ENCODE results near the gene CD36.
A peak's percentile ranks its signal among the peaks of the same experiment; 100 is the strongest.

The CD36 gene

DNA sequence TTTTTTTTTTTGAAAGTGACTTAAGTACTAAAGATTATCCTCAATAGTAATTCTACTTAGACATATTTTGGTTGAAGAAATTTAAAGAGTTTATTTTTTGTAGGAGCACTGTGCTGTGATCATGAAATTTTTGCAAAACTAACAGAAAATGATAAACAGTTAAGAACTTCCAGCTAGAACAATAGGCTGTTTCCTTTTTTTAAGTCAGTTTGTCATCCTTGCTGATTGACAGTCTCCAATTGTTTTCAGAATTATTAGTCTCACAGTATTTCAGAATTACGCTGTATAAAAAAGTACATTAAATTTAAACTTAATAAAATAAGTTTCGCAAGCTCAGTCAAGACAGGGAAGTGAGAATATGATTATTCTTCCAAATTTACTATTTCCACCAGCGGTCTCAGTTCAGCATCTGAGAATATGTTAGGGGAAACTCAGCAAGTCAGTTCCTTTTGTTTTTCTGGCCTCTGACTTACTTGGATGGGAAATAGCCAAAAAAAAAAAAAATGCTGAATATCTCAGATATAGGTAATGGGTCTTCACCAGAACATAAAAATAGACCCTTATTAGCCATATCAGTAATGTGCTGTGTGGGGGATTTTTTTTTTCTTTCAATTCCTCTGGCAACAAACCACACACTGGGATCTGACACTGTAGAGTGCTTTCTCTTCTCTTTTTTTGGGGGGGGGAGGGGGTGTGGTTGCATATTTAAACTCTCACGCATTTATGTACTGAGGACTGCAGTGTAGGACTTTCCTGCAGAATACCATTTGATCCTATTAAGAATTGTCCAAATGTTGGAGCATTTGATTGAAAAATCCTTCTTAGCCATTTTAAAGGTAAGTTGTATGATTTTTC, at the start of gene CD36:
TSS of gene CD36 (plus strand) at position 732 of the 855 bp plus-strand sequence. CDS start 8,099 bp downstream, outside the sequence.
- DNase-seq = no peak

DNA sequence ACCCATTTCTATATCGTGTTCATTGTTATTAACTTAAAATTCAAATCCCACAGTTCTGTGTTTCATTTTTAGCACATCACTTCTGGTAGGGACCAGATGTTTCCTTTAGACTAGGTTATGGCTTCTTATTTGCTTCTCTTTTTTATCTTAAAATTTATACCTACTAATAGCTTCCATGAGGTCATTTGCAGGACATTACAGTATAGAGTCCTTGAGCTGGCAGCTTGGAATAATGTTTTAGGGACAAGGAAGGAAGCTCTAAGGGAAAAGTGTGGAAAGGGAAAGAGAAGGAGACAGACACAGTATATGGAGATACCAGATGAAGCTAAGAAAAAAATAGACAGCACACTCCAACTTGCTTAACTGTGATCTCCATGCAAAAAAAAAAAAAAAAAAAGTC, 48.8 kb upstream of the CD36 start:
- DNase-seq = no peak

DNA sequence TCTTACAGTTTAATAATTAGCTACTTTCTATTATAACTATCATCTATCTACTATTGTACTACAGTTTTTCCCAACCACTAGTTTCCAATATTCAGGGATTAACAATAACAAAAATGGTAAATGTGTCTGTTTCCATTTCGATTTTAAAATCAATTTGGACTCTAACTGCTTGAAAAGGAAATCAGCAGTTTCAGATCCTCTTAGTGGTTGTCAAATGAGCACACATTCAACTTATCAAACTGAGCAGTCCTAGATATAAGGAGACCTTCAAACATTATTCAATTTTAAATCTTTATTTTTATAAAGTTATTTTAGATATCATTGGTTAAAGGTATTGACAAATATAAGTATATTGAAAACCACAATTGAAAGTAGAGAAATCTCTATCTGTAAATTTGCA, 46.8 kb upstream of the CD36 start:
- no peak for DNase-seq

DNA sequence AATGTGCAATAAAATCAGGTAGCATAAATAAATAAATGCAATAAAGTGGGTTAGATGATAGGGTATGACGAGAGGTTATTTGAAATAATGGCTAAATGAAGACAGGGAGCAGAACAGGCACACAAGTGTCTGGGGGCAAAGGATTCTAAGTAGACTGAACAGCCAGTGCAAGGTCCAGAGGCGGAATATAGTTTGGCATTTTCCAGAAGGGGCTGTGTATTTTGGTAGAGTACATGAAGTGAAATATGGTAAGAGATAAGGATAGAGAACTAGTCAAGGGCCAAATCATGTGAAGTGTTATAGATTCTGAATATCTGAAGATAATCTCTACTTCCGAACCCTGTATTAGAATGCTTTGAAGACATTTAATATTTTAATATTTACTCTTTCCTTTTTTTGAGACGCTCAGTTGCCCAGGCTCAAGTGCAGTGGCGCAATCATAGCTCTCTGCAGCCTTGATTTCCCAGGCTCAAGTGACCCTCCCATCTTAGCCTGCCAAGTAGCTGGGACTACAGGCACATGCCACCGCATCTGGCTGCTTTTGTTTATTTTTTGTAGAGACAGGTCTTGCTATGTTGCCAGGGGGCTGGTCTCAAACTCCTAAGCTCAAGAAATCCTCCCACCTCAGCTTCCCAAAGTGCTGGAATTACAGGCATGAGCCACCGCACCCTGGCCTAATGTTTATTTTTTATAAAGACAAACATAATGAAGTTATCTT, 44.4 kb upstream of the CD36 start:
- DNase-seq = no peak

DNA sequence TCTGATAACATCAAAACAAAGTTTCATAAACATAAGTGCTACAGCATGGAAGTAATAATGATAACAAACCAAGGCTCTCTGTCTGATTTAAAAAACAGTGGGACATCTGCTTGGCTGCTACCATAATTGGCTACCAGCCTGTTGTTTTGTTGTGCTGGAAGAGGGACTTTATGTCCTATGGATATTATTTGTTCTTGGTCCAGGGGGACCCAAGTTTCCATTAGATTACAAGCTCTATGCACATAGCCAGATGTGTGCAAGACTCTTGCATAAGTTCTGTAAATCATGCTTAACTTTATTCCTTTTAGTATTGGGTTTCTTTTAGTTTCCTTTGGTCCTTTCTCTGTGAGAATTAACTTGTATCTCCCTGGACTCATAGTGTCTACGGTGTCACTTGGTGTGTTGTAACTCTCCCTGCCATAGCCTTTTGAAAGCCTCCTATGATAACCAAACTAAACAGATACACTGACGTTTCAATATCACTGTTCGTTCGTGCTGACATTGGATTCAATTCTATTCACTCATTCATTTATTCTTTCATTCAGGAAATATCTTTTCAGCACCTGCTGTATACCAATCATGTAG, 41.4 kb upstream of the CD36 start:
- no peak for DNase-seq

DNA sequence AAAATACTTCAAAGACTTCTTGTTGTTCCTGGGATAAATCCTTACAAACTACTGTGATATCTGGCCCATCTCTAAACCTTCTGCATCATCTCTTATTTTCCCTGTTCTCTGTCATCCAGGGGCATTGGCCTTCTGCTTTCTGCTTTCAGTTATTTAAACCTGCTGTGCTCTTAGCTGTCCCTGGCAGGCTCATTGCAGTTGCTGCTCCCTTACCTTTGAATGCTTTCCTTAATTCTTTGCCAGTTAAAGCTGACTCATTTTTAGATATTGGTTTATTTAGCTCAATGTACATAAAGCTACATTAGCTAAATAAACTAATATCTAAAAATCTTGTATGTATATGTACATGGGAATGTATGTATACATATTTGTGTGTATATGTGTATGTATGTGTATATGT, 40.6 kb upstream of the CD36 start:
- no peak for DNase-seq

DNA sequence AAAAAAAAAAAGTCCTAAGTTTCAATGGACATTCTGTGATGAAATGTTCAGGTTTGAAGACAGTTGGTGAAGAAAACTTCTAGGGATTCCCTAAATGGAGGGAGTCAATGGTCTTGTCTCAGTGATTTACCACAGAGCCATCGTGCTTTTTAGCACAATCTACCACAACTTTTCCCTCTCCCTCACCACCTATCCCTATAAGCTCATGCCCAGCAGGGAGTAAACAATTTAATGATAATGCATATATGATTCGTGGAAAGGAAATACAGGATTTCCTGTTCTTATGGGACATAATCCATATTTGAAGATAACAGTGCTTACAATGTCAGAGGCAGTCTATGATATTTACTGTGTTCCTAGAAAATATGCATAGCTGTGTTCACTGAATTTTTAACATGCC, 38.4 kb upstream of the CD36 start:
- no peak for DNase-seq

DNA sequence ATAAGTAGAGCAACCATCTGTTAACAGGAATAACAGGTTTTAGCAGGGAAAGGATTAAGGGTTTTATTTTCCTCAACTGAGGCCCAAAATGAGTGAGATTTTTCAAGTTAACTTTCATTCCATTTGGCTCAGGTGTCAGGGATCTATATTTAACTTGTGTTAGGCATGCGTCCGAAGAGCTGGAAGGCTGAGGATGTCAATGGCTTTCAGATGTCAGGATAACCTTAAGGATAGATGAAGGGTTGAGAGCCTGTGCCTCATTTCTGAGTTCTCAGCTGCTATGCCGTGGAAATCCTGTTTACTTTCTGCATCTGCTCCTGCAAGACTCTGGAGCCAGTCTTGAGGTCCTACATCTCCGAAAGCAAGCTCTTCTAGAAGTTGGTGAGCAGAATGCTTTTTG, 36.4 kb upstream of the CD36 start:
- no peak for DNase-seq

DNA sequence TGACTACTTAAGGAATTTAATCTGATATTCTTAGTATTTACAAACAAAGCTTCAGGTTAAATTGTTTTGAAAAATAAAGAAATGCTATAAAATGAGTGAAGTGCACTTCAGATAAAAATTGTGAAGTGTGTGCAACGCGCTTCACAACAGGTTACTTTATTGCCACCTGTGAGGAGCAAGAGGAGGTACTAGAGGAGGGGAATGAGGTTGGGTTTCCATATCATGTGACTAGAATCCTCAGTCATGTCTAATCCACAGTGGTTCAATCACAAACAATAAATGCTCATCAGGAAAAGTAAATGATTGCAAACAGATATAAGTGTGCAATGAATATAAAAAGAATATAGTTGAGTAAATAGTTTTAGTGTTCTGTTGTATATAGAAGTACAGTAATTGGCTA, 34.5 kb upstream of the CD36 start:
- DNase-seq = no peak

DNA sequence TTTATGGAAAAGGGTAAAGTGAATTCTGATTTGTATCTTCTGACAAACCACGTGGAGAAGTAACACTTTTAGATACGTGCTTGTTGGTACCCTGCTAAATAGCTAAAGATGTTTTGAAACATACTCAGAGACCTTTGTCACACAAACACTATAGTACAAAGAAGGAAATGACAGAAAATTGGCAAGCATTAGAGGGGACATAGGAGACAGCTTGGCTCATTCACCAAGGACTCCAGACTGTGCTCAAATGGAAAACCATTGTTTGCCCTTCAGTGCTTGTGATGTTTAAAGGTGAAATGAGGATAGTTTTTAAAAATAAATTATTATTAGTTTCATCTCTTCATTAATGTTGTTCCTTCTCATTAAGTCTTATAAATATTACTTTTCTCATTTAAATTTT, 34.0 kb upstream of the CD36 start:
- no peak for DNase-seq

DNA sequence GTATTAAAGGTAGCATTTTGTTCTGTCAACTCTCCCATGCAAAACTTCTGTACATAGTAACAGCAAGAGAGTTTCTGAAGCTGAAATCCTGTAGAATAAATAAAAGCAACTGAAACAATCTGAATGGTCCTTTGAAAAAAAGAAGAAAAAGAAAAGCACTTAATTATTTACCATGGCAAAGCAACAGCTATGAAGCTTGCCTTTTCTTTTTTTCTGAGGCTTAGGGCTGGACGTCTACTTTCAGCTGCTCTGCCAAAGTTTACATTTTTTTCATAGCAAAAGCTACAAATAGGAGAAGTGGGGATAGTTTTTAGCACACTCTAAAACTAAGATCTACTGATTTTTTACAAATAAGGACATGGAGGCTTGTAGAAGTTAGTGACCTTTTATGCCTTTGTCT, 31.3 kb upstream of the CD36 start:
- no peak for DNase-seq

DNA sequence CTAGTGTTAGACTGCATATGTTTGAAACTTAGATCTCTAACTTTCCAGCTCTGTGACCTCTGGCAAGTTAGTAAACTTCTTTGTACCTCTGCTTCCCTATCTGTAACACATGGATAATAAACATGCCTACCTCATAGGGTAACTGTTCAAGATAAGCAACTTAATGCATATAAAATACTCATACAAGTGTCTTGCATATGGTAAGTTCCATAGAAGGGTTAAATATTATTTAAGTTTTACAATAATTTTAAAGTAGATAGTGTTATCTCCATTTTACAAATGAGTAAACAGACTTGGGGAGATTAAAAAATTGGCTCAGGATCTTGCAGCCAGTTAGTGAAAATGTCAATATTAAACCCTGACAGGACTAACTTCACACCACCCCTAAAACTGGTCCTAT, 30.1 kb upstream of the CD36 start:
- DNase-seq = no peak

DNA sequence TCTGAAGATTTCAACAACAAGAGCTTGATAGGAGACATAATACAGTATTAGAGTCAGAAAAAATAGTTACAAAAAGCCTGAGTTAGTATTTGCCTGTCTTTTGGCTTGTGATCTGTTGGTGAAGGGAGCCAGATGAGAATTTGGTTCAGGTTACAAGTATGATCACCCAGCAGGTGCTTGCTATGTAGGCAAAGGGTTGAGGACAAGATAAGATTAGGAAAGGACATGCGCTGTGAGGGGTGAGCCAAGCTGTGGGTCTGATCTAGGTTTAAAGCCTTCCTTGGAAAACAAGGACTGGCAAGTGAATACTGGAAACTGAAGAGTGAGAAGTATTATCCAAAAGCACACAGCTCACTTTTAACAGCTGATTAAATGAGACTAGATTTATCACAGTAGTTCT, 28.7 kb upstream of the CD36 start:
- DNase-seq = no peak

DNA sequence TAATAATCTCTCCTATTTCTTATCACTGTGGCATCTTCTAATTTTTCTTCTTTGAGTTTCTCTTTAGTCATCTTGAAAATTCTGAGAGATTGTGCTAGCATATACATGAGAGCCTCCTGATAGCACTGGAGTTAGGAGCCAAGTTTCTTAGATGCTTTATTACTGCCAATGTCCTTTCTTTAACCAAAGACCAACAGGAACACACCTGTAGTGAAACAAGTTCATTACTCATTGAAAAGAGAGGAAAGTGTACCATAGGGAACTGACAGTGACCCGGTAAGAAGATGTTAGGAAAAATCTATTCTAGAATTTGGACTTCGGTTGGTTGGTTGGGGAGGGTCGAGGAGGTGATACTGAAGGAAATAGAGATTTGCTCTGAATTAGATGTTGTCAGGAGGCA, 27.1 kb upstream of the CD36 start:
- DNase-seq = no peak

DNA sequence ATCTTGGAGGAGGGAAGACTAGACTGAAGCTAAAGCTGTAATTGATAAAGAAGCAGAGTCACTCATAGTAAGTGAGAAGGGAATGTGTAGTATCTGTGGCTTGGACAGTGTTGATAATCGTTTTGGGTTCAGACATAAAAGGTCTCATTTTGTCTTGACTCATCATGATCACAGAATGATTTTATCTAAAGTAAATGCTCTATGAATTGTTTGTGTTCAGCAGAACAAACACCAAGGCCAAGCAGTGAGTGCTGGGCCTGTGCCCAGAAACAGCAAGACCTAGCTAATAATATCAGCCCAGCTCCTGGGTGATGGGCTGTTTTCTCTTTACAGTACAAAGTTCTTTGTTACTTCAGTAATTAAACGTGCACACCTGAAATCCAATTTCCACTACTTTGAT, 26.7 kb upstream of the CD36 start:
- peak in 1 of 51 donors; percentile 2 for DNase-seq

DNA sequence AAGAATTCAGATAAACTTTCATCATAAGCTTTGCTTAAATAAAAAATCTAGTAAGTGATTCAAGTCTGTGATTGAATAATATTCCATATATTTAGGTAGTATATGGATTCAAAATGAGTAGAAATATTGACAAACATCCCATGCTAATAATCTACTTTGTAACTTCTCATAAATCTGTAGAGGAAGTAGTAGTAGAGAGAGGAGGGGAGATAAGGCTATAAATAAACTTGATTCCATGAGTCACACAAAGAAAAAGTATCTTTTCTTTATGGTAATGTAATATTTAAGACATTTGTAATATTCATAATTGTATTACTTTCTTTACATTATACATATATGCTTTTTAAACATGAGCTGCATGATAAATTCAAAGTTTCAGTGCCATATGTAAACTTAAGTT, 25.6 kb upstream of the CD36 start:
- no peak for DNase-seq

DNA sequence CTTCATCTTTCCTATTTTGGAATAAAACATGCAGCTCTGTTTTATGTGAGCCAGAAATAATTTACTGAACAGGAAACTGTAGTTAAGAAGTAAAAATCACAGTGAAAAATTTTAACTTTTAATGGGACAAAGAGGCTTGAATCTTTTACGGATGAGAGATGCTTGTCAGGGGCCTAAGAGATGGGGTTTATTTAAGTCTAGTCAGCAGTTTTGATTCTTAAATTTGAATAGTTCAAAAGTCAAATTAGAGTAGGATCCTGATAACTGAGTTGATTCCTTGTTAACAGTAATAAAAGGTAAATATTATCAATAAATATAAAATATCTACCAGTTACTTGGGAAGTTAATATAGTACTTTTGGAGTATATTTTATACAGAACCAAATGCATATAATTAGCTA, 24.9 kb upstream of the CD36 start:
- DNase-seq = no peak

DNA sequence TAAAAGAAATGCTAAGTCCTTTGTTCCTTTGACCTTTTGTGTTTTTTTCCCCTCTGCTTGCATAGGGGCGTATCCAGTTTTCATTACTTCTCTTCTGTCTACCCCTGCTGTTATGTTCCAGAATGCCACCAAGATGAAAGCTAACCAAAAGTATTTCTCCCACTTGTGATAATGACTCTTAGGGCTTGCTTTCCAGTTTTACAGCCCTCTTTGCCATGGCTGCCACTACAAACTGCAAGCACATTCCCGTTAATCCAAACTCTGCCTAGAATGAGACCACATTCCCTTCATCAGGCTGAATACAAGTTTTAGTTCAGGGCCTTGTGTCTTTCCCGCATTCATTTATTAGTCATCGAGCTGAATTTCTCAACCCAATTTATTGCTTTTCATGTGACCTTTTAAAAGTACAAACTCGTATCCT, 23.6 kb upstream of the CD36 start:
- no peak for DNase-seq

DNA sequence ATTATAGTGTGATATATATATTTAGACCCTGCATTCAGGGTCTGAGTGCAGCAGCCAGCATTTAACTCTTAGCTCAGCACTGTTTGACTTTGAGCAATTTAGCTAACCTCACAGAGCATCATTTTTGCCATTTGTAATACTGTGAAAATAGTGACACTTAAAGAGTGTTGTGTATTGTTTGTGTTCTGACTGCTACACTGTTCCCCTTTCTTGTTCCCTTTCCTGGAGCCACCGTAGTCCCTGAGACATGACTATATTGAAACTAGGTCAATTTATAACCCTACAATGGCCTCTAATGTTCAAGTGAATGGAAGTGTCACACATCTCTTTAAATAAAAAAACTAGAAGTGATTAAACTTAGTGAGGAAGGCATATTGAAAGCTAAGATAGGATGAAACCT, 20.3 kb upstream of the CD36 start:
- no peak for DNase-seq

DNA sequence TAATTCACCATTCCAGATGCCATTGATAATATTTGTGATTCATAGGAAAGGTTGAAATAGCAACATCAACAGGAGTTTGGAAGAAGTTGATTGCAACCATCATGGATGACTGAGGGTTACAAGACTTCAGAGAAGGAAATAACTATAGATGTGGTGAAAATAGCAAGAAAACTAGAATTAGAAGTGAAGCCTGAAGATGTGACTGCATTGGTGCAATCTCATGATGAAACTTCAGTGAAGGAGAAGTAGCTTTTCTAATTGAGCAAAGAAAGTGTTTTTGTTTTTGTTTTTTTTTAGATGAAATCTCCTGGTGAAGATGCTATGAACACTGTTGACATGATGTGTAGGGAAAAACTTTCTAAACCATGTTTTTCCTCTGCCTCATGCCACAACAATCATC, 18.7 kb upstream of the CD36 start:
- DNase-seq = no peak

DNA sequence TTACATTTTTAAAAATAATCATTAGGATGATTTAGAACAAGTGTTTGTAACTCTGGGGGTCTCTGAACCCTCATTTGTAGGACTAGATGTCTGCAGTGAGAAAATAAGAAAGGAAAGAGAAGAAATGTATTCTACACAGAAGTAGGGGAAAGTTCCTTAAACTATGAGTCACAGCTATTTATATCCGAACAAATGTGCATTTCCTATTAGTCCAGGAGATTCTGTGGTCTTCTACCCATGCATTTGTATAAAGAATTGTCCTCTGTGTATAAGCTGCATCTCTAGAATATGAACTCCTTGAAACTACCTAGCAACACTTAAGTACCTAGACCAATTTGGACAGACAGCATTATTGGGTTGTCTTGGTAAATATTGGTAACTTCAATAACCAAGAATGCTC, 15.9 kb upstream of the CD36 start:
- DNase-seq = no peak

DNA sequence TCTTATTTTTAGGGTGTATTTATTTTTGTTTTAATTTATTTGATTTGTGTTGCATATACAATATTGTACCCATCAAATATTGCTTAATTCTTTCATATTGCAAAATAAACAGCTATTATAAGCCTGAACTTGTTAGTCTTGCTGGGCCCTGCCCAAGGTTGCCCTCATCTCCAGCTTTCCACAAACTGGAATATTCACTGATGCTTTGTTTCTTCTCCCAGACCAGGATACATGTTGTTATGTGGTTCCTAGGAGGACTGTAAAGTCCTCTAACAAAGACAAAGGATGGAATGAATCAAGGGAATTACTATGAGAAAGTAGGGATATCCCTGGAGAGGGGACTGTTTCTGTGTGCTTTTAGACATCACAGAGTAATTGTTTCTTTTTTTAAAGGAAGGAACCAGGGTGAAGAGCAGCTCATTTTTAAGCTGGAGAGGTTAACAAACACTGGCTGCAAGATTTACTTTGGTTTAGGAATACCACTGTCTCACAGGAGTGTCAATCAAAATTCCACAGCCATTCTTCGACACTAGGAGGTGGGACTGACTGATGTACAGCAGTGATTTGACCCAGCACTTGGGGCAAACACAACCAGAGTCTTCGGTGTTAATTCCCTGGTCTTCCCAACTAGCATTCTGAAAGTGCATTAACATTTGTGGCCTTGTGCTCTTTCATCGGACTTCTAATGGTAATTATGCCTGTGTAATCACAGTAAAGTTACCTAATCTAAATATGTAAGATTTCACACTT, 14.8 kb upstream of the CD36 start:
- DNase-seq = no peak
